A549 (cell line): ENCODE measurements around the gene RPA1. TPM values are rescaled to one million over a fixed set of nuclear protein-coding genes. Genes with fewer than 3 reads are reported as not detected.
A peak's percentile ranks its signal among the peaks of the same experiment; 100 is the strongest.

ENCODE experiments used
- ATAC-seq, 2 experiments: fragments of 200-7000 bp in 1 of 2; fragments of >200 bp in 1 of 2; cut with Nextera tagmentation in 1 of 2; cut with Tn5 transposase in 1 of 2; 3 replicates each; pipeline versions ENCODE4 v1.8.0 to v1.9.1; 2018 to 2020; ENCODE audit warnings: mild to moderate bottlenecking in 1 of 2, moderate library complexity in 1 of 2
- CTCF ChIA-PET: fragments of 300-600 bp; sonication (Branson Sonifier 250); formaldehyde crosslinking; extraction: SDS; loops from one replicate; lab custom pipeline; 2021; ENCODE audit warnings: antibody characterized with exemption, inconsistent platforms; lab: Yijun Ruan, JAX
- POLR2A ChIA-PET: fragments of 350-600 bp; formaldehyde crosslinking; extraction: SDS; loops from one replicate; lab custom pipeline; 2021; ENCODE audit warnings: antibody characterized with exemption, inconsistent platforms; lab: Yijun Ruan, JAX
- DNase-seq, 2 experiments: peaks; one replicate each; pipeline versions ENCODE4 v3.0.0 to v3.0.0-alpha.2; 2011 to 2016; ENCODE audit warnings: low read depth in 1 of 2, low spot score in 1 of 2
- FAIRE-seq: peaks from 2 replicates; lab custom pipeline; 2011; peaks lifted over from hg19 to GRCh38; lab: Jason Lieb, UNC
- H3K27ac ChIP-seq, 2 experiments: fragments of >200 bp; sonication (Bioruptor Twin); formaldehyde crosslinking; 3 replicates each; pipeline ENCODE4 v1.5.1; 2016 to 2017
- H3K4me1 ChIP-seq: fragments of >200 bp; sonication (Bioruptor Twin); formaldehyde crosslinking; 3 replicates; pipeline ENCODE4 v1.6.1; 2016
- H3K4me2 ChIP-seq: fragments of >200 bp; sonication (Bioruptor Twin); formaldehyde crosslinking; 3 replicates; pipeline ENCODE4 v1.6.1; 2016
- H3K4me3 ChIP-seq: fragments of >200 bp; sonication (Bioruptor Twin); formaldehyde crosslinking; 3 replicates; pipeline ENCODE4 v1.5.1; 2016
- H3K9me3 ChIP-seq: fragments of >200 bp; sonication (Bioruptor Twin); formaldehyde crosslinking; 3 replicates; pipeline ENCODE4 v1.6.1; 2016
- ATOH8 ChIP-seq: fragments of 250-450 bp; sonication (Bioruptor Pico); IDR thresholded peaks from 2 replicates; pipeline ENCODE4 v1.5.0; 2020; ENCODE audit warnings: low read depth, mild to moderate bottlenecking, moderate library complexity
- CBX8 ChIP-seq: fragments of 200-600 bp; sonication (generic); IDR thresholded peaks from 2 replicates; pipeline ENCODE4 v1.6.1; 2016
- CEBPB ChIP-seq, 2 experiments: fragments of >200 bp in 1 of 2; sonication (Bioruptor Twin) in 1 of 2; formaldehyde crosslinking in 1 of 2; IDR thresholded peaks; 2 replicates each; pipeline ENCODE4 v1.6.1; 2012 to 2016
- E2F6 ChIP-seq: IDR thresholded peaks from 2 replicates; pipeline ENCODE4 v1.6.1; 2012; ENCODE audit warnings: low read depth, borderline replicate concordance
- EHMT2 ChIP-seq: fragments of 200-600 bp; sonication (generic); IDR thresholded peaks from 2 replicates; pipeline ENCODE4 v1.6.1; 2016; ENCODE audit warnings: antibody characterized with exemption, low read depth, mild to moderate bottlenecking, moderate library complexity
- HEYL ChIP-seq: fragments of 250-450 bp; sonication (Bioruptor Pico); IDR thresholded peaks from 2 replicates; pipeline ENCODE4 v1.8.0; 2021; ENCODE audit warnings: mild to moderate bottlenecking, moderate library complexity
- HMGXB4 ChIP-seq: fragments of 250-450 bp; sonication (Bioruptor Pico); IDR thresholded peaks from 2 replicates; pipeline ENCODE4 v1.5.0; 2021; ENCODE audit warnings: mild to moderate bottlenecking, moderate library complexity, borderline replicate concordance
- PBX3 ChIP-seq: IDR thresholded peaks from 2 replicates; pipeline ENCODE4 v1.6.1; 2012
- PHF8 ChIP-seq: fragments of 200-600 bp; sonication (generic); IDR thresholded peaks from 2 replicates; pipeline ENCODE4 v1.6.1; 2016; ENCODE audit warnings: low read depth, mild to moderate bottlenecking, antibody characterized with exemption, moderate library complexity, borderline replicate concordance
- RNF2 ChIP-seq: fragments of 200-600 bp; sonication (generic); IDR thresholded peaks from 2 replicates; pipeline ENCODE4 v1.6.1; 2016; ENCODE audit warnings: low read depth, mild to moderate bottlenecking, antibody characterized with exemption, moderate library complexity, borderline replicate concordance
- TFCP2L1 ChIP-seq: fragments of 250-450 bp; sonication (Bioruptor Pico); IDR thresholded peaks from 2 replicates; pipeline ENCODE4 v1.5.0; 2021; ENCODE audit warnings: mild to moderate bottlenecking
- TP53 ChIP-seq: fragments of 250-450 bp; sonication (Bioruptor Pico); IDR thresholded peaks from 2 replicates; pipeline ENCODE4 v1.5.0; 2021; ENCODE audit warnings: mild to moderate bottlenecking, moderate library complexity
- ZFP36 ChIP-seq: fragments of 450-650 bp; IDR thresholded peaks from 2 replicates; pipeline ENCODE4 v1.6.1; 2014; ENCODE audit warnings: borderline replicate concordance; ENCODE audit not compliant: partially characterized antibody
- WGBS: methylation state at CpG from one replicate; pipeline ENCODE4 v1.1.6; 2017; ENCODE audit errors: missing lambda C conversion rate; 5-methylcytosine and 5-hydroxymethylcytosine counted together
- polyA plus RNA-seq, 4 experiments: library from polyadenylated mRNA; depleted of rRNA in 3 of 4; stranded (reverse); fragments of >200 nt; fragmentation: RNase III in 1 of 4; extraction: RNeasy Plus Mini Kit Qiagen cat#74134 plus additional on column Dnase treatment in 1 of 4; gene quantifications; 2 replicates in 3 of 4; 3 replicates in 1 of 4; pipeline ENCODE4 v1.2.3, GENCODE V29; 2011 to 2017

The RPA1 gene
- polyA plus RNA-seq, 2 of the 4 experiments (the other 2 are of a cell fraction): 72.2 to 136 TPM

GRCh38 chr17:1813088-1813487 lies 16.7 kb upstream of the RPA1 start:
- Histone ChIP-seq H3K9me3 (no peaks in the 10 kb centered on the region), H3K4me2 (no peak overlapping the region), H3K4me3 (no peak overlapping the region), H3K4me1 (peaks cover 12% of the 10 kb centered on the region; the same call in 1 of the 3 replicates), H3K27ac (peak overlapping the region in 1 of 2 experiments; percentile 26; a peak in 1 of 6 replicates)
- POLR2A ChIA-PET: interaction anchor here (1.1 kb wide), 1 partner anchor 96 kb away, joined by 3 read pairs; no protein-coding TSS in a partner anchor
- TF ChIP-seq CBX8 (no peak), CEBPB (IDR thresholded peaks at IDR 0.05) (peak in 1 of 2 experiments; percentile 20; a peak in 1 of 4 replicates), HMGXB4 (CRISPR knock-in tag) (no peak)
- CTCF ChIA-PET: interaction anchor here (1.2 kb wide), 2 partner anchors 16 to 49 kb away, joined by 3 to 4 read pairs; no protein-coding TSS in a partner anchor
- DNase-seq: no peak
- no peak for FAIRE-seq
- ATAC-seq: no peak
- WGBS: 69% methylated on average over 5 of the region's 5 CpGs

GRCh38 chr17:1820528-1821252 lies 9.1 kb upstream of the RPA1 start:
- TF ChIP-seq TFCP2L1 (no peak), ATOH8 (CRISPR knock-in tag) (no peak), RNF2 (no peak), PBX3 (no peak), PHF8 (no peak), E2F6 (no peak), CEBPB (IDR thresholded peaks at IDR 0.05) (no peak), HEYL (no peak), EHMT2 (no peak)
- WGBS: 72% methylated on average over 7 of the region's 7 CpGs
- ChIA-PET POLR2A (interaction anchor here (0.6 to 1.6 kb wide), 2 partner anchors 9 to 18 kb away, joined by 3 to 9 read pairs; partner anchors contain the start of genes RPA1 and SMYD4), CTCF (interaction anchor here (0.8 to 1.3 kb wide), 6 partner anchors 9 to 206 kb away, joined by 3 read pairs; partner anchors contain the start of gene SMYD4)
- Histone ChIP-seq H3K27ac (no peak overlapping the region), H3K9me3 (no peaks in the 10 kb centered on the region), H3K4me1 (no peaks in the 10 kb centered on the region; the same call in 2 of the 3 replicates), H3K4me2 (no peak overlapping the region), H3K4me3 (no peak overlapping the region)
- ATAC-seq (no peak), FAIRE-seq (no peak), DNase-seq (no peak)

- ChIA-PET POLR2A (interaction anchor here (0.7 to 1.4 kb wide), 7 partner anchors 9 to 112 kb away, joined by 3 to 13 read pairs (median 5); partner anchors contain the start of gene WDR81), CTCF (interaction anchor here (0.5 to 1.3 kb wide), 7 partner anchors 8 to 165 kb away, joined by 3 to 4 read pairs (median 3); no protein-coding TSS in a partner anchor)
- Histone ChIP-seq H3K4me3 (peak overlapping the region; percentile 76), H3K27ac (peak overlapping the region; percentile 89), H3K4me2 (peak overlapping the region; percentile 83), H3K4me1 (peaks cover 13% of the 10 kb centered on the region; the same call in 2 of the 3 replicates), H3K9me3 (no peaks in the 10 kb centered on the region)
- DNase-seq (peak in 1 of 2 experiments; percentile 52), FAIRE-seq (no peak), ATAC-seq (peak; percentile 61 to 72)
- TF ChIP-seq TP53 (CRISPR knock-in tag) (no peak), ZFP36 (peak; percentile 100)
- WGBS: under 1% methylated on average over 13 of the region's 13 CpGs
These were observed 601 bp upstream of the RPA1 start for GRCh38 chr17:1829216-1829591.
